HG03575 (cell line): ENCODE measurements around the gene ZNF549.

Experiments used
- ATAC-seq: cut with Tn5 transposase; IDR thresholded peaks from one replicate; pipeline ENCODE4 v1.9.1; 2021; ENCODE audit not compliant: unreplicated experiment, insufficient number of reproducible peaks, low FRiP score; ENCODE audit errors: extremely low read depth

Gene ZNF549

DNA sequence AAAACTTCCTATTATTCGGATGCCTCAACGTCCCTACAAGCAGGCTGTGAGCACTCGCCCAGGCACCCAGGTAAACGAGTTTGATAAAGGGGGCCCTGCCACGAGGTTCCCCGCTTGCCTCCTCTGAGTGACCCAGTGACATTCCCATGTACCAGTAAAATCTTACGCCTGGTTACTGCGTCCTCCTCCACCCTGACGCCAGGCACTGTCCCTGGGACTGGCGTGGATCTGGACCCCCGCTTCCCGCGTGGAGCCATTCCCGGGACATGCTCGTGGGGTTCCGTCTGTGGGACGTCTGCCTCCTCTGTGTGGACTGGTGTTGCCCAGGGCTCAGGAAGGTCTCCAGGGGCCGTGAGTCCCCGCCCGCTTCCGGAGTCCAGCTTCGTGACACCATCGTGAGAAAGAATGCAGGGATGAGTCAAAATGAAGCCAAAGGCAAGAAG, 32.9 kb downstream of the ZNF549 start:
- ATAC-seq, result no peak

GRCh38 chr19:57563547-57563946, 36.4 kb downstream of the ZNF549 start:
- ATAC-seq, result no peak

GRCh38 chr19:57566396-57567265, 39.5 kb downstream of the ZNF549 start:
- no peak for ATAC-seq

DNA sequence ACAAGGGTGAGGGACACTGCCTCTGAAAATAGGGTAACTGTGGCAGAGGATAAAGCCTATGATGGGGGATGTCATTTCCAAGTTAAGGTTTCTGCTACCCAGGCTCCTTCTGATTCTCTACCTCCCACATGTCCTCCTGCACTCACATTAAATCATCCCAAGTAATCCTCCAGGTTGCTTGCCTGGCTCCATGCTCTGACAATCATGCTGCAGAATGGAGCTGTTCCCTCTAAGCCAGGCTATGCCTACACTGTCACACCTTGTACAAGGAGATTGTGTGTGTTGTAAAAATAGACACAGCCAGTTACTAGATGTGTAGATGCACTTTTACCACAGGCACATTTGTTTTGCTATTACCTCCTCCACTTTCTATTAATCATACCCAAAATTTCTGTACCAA, 43.6 kb downstream of the ZNF549 start:
- no peak for ATAC-seq

DNA sequence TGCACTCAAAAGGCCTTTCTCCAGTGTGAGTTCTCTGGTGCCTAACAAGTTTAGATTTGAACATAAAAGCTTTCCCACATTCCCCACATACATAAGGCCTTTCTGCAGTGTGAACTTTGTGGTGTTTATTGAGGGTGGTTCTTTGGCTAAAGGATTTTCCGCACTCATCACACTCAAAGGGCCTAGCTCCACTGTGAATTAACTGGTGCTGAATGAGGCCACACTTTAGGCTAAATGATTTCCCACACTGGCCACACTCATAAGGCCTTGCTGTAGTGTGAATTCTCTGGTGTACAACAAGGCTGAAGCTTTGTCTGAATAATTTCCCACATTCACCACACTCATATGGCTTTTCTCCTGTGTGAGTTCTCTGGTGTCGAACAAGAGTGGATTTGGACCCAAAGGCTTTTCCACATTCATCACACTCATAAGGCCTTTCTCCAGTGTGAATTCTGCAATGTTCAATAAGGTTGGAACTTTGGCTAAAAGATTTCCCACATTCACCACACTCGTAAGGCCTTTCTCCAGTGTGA, 45.3 kb downstream of the ZNF549 start:
- no peak for ATAC-seq

GRCh38 chr19:57576661-57577060, 49.5 kb downstream of the ZNF549 start:
- no peak for ATAC-seq

- peak; percentile 52 for ATAC-seq
Observed at GRCh38 chr19:57578487-57579205, 51.5 kb downstream of the ZNF549 start, which contains the start of gene ZNF416. Gene ZNF416 (minus strand): TSS chr19:57578911. CDS start chr19:57578704, 207 bp downstream.

GRCh38 chr19:57583104-57583520, 56.0 kb downstream of the ZNF549 start:
- ATAC-seq, result no peak

GRCh38 chr19:57583521-57584416, 56.6 kb downstream of the ZNF549 start, which contains the start of gene ZIK1:
Gene ZIK1 (plus strand): TSS chr19:57584145. CDS start chr19:57584357, 212 bp downstream.
- ATAC-seq, result no peak

GRCh38 chr19:57587529-57587928, 60.4 kb downstream of the ZNF549 start:
- no peak for ATAC-seq

- ATAC-seq, result no peak
Observed at GRCh38 chr19:57599377-57599760, 72.2 kb downstream of the ZNF549 start.

DNA sequence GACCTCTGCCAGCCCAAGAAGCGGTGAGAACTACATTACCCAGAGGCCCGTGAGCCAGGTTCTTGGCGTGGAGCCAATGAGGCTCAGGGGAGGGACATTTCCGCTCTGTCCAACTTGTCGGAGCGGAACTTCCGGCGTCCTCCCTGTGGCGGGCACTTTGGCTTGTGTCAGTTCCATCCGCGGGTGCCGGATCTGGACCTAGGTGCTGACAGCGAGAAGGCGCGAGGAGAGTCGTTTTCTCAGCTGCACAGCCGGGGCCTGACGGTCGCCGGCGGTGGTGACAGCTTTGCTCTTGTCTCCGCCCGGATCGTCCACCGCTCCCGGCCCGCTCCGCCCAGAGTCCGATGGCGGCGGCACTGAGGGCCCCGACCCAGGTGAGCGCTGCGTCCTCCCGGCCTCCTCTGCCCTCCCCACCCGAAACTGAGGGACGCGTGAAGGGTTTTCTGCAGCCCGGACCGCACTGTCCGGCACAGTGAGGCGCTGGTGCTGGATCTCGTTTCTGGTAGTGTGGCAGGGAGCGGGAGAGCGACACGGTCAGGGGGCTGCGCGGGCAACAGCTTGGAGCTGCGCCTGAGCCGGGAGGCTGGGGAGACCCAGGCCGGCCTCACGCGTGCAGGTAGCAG, 72.7 kb downstream of the ZNF549 start, which contains the start of gene ZNF530:
ZNF530 (plus strand) TSS at position 125 of the 623 bp plus-strand sequence. CDS start 4,461 bp downstream, outside the sequence.
- no peak for ATAC-seq

GRCh38 chr19:57606931-57607330, 79.8 kb downstream of the ZNF549 start:
- ATAC-seq, result no peak
